Caki2 (cell line): ENCODE measurements around the gene EBF3. TPM values are rescaled to one million over a fixed set of nuclear protein-coding genes. Genes with fewer than 3 reads are reported as not detected.

Experiments
- DNase-seq: peaks from one replicate; pipeline ENCODE4 v3.0.0-alpha.2; 2015; ENCODE audit warnings: low read depth
- in situ Hi-C: cut with HindIII; loops from 2 replicates; pipeline ENCODE4 v1.10.0; 2016; ENCODE audit warnings: low sequenced_read_pairs, low pct_unique_long_range_greater_than_20kb, mixed read lengths
- total RNA-seq: library from RNA; depleted of rRNA; stranded (reverse); fragments of >200 nt; shearing (Covaris generic); gene quantifications from 2 replicates; pipeline ENCODE4 v1.2.3, GENCODE V29; 2014; ENCODE audit warnings: low replicate concordance

The EBF3 gene
- total RNA-seq, 1 experiment from 2014 or later, result not detected

DNA sequence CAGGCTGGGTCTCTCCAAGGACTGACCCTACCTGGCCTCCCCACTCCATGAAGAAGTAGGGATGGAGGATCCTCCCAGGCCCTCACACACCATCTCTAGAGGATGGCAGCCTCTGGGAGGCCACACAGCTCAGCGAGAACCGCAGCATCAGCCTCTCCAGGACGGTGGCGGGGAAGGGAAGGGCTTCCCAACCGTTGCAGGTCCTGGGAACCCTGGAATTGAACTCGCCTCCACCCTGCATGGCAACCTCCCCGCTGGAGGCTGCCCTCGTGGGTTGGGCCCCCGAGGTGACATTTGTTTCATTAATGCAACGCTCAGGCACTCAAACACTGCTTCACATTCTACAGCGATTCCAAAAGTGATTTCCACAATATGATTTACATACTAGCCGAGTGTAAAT, 58.5 kb downstream of the EBF3 start:
- in situ Hi-C loops, result no loop called here

DNA sequence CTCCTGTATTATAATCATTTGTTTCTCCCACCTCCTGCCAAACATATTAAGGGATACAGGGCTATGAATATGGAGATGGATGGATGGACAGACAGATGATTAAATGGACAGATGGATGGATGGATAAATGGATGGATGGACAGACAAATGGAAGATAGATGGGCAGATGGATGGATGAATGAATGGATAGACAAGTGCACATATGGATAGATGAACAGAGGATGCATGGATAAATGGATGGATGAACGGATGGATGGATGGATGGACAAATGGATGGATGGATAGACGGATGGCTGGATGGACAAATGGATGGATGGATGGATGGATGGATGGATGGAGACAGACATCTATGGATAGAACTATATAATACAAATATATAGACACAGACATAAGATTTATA, 59.8 kb downstream of the EBF3 start:
- DNase-seq, result no peak
- in situ Hi-C loops, result no loop called here

More for the DNA sequence above, 58.5 kb downstream of the EBF3 start:
- no peak for DNase-seq

DNA sequence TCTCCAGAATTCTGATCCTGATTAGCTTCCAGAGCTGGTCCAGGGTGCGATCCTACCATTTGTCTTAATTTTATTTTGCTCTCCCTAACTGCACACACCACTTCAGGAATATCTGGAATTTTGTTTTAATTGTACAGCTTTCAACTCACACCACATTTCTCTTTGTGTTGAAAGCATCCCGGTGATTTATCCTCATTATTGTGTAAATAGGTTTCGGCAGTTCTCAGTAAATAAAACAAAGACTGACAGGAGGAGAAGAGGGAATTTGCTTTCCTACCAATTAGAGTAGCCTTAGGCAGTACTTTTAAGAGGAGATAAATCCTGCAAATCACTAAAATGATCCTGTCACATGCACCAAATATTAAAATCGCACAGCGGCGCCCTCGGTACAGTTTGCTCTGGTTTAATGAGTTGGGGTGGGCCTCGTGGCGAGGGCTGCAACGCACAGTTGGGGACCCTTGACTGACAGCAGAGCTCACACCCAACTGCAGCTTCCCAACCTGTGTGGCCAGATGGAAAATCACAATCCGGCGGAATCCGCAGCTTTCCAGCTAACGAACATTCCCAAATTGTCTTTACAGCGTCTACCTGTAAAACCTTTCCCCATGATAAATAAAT, 62.6 kb downstream of the EBF3 start:
- in situ Hi-C loops, result no loop called here
- no peak for DNase-seq

DNA sequence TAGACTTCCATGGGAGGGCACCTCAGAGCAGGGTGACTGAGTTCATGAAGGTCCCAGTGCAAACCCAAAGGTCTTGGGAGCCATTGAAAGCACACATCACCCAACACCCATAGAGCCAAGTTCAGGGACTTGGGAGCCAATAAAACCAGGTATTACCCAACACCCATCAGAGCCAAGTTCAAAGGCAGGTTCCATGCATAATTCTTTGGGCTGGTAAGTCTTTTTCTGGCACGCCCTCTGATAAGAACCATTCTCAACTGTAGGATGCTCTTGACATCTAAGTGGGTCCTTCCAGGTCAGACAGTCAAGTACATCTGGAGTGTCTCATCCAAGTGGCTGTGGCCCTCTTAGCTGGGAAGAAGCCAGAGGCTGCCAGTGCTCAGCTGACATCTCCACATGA, 63.2 kb downstream of the EBF3 start:
- no peak for DNase-seq
- in situ Hi-C loops, result no loop called here

DNA sequence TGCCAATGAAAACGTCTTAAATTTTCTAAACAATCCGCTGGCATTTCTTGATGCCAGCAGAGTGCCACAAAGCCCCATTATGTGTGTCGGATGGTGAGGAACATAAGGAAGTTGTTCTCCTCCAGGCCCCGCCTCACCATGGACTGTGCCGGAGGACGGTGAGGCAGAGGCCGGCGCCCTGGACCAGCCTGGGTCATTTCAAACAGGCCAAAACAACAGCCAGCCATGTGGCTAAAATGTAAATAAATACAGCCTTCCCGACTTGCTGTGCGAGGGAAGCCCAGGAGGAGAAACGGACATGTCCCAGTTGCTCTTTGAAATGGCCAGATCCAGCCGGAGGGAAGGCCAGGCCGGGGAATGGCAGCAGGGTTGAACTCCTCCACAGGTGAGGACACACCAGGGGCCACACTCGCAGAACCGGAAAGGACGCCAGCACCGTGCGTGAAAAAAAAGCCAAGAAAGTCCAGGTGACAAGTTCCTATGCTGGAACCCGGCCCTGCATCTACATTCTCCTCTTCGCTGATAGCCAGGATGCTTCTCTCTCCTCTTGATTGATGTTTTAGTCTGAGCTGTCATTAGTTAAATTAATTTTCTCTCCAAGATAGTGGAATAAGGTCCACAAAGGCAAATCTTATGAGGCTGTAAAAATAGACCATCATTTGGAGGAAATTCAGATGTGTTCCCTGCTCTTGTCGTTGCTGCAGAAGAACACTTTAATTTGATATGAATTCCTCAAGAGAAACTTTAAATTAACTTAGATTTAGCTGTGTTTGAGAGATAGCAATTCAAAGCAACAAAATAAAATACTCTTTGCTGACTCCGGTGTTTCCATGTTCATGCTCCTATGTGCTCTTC, 64.6 kb downstream of the EBF3 start:
- no peak for DNase-seq
- in situ Hi-C loops, result no loop called here

DNA sequence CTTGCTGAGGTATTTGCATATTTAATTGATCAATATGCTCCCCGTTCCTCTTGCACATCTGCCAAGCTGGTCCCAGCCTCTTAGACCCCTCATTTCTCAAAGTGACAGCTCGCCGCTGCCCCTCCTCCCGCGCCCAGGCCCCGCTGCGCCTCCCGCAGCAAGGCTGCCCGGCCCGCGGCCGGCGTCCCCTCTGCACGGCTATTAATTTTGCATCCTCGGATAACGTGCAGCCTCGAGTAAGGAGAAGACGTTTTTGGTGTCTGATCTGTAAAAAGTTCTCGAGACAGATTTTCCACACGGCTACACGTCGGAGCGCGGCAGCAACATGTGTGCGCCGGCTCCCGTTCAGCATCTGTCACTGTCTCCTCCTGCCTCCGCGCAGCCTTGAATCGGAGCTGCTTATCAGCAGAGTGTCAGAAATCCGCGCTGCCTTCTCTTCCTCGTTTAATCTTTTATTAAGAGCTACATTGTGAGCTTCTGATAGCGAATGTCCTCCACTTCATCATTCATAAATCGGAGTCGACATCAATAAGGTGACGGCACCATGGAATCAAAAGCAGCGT, 65.3 kb downstream of the EBF3 start:
- in situ Hi-C loops, result no loop called here
- no peak for DNase-seq

DNA sequence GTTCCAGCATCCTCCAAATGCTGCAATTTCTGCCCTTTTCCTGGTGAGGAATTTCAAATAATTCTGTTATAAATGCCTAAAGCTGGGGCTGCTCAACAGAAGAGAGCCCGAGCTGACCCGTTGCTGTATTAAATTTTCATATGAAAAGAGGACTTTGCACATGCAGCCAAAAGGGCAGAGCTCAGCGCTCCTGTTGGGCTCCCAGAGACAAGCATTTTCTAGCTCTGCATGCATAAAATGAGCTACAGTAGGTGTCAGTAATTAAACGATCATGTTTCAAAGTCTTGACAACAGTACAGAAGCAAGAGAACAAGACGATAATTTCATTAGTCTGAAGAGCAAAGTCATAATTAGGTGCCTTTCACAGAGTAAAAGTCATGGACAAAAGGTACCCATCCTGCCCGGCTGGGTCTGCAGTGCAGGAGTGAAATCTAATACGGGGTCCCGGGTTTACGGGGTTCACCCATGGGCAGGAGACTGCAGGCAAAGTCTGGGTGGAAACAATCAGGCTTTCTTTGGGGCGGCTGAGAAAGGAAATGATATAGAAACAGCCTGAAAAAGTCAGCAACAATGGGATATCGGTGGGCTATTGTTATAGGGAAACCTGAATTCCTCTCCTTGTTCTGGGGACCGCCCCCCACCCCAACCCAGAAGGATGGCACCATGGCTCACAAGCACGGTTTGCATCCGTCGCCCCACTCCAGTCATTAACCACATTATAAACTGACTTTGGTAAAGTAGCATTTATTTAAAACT, 66.0 kb downstream of the EBF3 start:
- in situ Hi-C loops, result no loop called here

DNA sequence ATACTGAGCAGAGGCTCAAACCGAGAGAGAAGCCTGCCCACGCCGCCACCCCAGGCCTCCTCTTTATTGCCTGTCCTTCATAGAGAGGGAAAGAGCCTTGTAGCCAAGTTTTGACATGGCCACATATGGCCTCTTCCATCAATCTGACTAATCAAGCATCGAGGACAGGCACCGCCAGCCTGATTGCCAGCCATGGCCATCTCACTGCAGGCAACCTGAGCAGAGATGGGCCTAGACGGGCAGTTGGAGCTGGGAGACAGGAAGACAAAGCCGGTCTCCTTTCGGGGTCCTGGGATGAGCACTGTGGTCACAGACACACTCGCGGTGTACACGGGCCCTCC, 67.2 kb downstream of the EBF3 start:
- DNase-seq, result no peak
- in situ Hi-C loops, result no loop called here

More for the DNA sequence above, 66.0 kb downstream of the EBF3 start:
- no peak for DNase-seq

DNA sequence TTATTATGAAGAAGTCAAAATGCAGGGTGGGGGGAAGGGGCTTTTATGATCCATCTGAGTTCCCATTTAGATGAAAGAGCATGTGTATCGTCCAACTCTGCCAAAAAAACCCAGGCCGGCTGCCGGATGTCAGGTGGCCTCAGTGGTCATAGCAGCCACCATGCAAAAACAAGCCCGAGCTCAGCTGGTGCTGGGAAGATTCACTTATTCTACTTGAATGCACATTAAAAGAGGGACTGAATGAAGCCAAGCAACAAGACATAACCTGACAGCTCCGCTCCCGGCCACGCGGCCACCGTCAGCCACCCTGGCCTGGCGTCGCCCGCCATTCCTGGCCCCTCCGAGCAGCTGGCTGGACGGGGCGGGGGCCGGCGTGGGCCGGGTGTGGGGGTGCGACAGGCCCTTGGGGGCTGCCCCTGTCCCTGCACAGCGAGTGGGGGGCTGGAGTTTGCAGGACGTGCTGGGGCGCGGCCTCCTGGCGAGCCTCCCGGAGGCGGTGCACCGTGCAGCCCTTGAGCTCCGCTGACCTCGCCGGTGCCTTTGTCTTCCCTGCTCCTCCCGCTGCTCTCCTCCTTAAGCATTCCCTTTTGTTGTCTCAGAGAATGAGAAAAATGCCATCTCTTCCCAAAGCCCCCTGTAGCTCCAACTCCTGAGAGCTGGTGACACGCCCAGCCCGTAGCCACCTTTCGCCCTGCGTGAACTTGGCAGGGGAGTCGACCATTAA, 67.8 kb downstream of the EBF3 start:
- DNase-seq, result no peak
- in situ Hi-C loops, result no loop called here

DNA sequence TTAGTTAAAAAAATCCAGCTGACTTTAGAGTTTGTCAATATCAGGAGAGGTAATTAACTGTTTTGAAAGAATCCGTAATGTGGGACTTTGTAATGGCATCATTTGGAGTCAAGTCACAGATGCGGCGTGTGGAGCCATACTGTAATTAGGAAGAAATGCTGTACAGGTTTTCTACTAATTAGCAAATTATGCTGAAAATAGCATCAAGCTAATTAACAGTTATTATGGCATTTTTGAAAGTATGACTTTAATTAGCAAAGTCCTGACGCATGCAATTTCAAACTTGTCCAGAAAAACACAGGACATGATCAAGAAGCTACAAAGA, 68.3 kb downstream of the EBF3 start:
- in situ Hi-C loops, result no loop called here
- no peak for DNase-seq

DNA sequence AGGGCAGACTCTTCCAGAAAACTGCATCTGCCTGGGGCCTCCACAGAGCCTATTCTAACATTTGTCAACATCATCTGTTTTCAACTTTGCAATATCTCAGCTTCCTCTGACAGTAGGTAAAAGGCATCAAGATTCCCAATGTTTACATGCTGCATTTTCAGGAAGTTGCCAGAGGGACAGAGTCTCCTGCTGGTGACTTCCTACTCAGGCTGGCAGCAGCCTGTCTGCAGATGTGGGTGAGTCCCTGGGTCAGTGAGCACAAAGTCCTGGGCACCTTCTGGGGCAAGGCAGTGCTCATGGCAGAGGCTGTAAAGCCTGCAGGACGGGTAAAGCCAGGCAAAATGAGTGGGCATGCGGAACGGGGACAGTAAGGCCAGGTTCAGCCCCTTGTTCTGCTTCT, 69.4 kb downstream of the EBF3 start:
- in situ Hi-C loops, result no loop called here
- no peak for DNase-seq

DNA sequence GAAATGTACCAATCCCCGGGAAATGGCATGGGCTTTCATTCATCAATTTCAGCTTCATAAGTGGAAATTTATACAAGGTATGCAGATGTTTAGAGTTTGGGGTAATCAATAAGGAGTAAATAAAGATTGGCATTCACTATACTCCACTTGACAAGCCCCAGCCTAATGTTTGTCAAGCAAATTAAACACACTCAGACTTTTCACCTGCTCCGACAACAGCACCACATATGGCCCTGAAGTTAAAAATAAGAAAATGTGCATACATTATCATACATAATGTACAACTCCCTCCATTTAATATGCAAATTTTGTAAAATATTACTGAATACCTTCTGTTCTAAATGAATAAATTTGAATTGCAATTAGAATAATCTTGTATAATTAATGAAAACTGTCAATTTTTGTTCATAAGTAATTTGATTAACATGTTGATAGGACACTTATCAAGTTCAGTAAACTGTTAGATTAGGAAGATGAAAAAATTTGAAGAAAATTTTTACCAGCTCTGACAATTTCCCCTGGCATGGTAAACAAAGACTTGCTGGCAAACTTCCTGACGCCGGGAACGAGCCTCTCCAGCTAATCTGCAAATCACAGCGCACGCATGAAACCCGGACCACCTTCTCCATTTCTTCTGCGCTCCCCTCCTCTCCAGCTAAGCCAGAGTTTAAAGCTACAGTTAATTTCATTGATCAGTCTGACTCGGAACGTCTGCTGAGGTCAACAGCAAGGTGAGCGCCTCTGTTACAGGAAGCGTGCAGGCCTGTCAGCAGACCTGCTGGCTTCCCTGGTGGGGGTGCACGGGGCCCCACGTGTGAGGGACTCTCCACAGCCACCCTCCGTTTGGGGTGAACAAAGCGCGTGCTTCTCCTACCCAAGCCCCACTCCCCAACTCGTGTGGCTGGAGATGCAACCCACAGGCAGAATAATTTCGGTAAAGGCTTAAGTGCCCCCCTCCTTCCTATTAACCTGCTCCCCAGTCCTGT, 70.7 kb downstream of the EBF3 start:
- DNase-seq, result no peak
- in situ Hi-C loops, result no loop called here

DNA sequence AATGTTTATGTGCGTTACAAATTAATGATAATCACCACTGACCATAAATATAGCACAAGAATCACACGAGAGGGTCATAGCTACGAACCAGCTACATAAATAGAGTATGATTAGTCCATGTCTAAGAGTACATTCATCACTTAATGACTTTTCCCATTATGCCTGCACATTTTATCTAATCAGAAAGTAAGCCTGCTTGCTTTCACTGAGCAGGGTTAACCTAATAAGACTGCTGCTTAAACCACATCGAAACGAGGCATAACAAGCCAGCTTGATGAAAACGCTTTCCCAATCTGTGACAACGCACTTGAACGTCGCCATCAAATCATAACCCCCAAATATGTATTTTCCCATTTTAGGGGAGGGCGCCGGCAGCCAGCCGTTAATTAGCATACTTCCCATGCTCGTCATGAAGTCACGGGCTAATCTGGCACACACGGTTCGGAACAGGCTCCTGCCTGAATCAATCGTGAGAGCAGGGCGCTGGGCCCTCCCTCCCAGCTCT, 71.5 kb downstream of the EBF3 start:
- DNase-seq, result no peak
- in situ Hi-C loops, result no loop called here

DNA sequence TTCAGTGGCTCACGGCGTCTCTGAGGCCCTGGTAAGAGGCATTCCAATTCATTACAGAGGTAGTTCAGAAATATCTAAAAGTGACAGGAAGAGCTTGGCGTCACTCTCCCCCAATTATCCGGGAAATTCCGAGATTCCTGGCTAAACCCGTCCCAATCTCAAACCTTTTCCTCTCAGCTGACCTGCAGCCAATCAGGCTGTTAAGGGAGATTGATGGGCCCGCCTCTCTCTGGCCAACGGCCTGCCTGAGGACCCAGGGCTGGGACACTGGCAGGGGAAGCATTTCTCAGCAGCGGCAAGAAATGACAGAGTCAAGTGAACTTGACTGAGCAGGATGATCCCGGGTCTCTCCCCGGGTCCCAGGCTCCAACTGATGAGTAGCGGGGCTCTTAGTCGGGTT, 72.3 kb downstream of the EBF3 start:
- DNase-seq, result no peak
- in situ Hi-C loops, result no loop called here

DNA sequence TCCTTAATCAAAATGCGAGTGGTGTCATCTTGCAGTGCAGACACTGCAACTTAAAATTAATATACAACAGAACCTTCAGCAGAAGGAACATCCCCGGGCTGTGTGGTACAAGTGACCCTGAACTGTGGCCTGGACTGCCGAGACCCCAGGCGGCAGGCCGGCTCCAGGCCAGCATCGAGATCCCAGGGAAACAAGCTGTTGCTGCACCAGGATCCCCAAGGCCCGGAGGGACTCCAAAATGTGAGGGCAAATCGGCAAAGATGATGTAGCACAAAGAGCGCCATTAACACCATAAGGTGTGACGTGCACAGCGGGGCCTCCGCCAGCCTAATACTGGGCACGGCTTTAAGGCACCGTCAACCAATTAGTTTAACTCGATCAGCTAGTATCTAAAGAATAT, 73.9 kb downstream of the EBF3 start:
- in situ Hi-C loops, result no loop called here
- DNase-seq, result no peak

DNA sequence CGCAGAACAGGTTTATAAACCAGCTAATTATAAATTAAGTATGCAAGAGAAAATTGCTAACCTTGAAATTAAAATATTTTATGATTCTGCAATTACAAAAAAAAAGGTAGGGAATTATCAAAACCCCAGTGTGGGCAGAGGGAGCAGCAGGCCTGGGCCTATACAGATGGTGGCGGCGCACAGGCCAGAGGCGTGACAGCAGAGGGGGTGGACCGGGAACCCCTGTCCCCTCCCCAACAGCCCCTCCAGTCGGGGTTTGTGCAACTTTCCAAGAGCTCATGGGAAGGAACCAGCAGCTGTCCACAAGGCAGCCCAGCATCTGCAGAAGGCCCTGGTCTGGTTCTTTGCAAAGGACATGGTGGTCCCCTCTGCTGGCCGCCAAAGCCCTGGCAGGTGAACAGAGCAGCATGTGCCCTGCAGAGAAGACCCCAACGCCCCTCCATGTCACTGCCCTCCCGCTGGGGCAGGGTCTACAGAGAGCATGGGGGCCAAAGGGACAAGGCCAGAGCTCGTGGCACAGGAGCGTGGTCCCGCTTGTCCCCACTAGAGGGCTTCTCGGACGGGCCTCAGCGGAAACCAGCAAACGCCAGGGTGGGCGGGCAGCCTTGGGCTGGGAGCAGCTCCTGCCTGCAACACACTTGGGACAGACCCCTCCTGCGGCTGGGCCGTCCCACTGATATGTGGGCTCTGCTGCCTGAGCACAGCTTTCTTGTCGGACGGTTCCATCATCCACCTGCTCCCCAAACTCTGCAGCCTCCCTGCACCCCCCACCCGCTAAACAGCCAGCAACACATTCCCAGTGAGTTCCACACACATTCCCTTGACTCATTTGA, 75.1 kb downstream of the EBF3 start:
- DNase-seq, result no peak
- in situ Hi-C loops, result no loop called here
